Testis (tissue), 2 donors: ENCODE measurements around the gene C15orf61.

ENCODE experiments used
- POLR2A ChIP-seq: fragments of 450-650 bp; IDR thresholded peaks from one replicate; pipeline ENCODE4 v1.6.1; 2017; ENCODE audit warnings: antibody characterized with exemption, mild to moderate bottlenecking, moderate library complexity
- TF ChIP-seq, protein P1 (sequence below), 3 experiments: fragments of 450-650 bp in 2 of 3; fragments of 200-600 bp in 1 of 3; sonication (generic) in 1 of 3; IDR thresholded peaks; one replicate each; pipeline ENCODE4 v1.5.1; 2016 to 2019; ENCODE audit warnings: antibody characterized with exemption in 3 of 3, mild to moderate bottlenecking in 2 of 3, moderate library complexity in 1 of 3

- TF ChIP-seq POLR2A = no peak
- TF ChIP-seq, protein P1, sequence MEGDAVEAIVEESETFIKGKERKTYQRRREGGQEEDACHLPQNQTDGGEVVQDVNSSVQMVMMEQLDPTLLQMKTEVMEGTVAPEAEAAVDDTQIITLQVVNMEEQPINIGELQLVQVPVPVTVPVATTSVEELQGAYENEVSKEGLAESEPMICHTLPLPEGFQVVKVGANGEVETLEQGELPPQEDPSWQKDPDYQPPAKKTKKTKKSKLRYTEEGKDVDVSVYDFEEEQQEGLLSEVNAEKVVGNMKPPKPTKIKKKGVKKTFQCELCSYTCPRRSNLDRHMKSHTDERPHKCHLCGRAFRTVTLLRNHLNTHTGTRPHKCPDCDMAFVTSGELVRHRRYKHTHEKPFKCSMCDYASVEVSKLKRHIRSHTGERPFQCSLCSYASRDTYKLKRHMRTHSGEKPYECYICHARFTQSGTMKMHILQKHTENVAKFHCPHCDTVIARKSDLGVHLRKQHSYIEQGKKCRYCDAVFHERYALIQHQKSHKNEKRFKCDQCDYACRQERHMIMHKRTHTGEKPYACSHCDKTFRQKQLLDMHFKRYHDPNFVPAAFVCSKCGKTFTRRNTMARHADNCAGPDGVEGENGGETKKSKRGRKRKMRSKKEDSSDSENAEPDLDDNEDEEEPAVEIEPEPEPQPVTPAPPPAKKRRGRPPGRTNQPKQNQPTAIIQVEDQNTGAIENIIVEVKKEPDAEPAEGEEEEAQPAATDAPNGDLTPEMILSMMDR (IDR thresholded peaks at IDR 0.05) = no peak
Measured at GRCh38 chr15:67512933-67513714, 7.8 kb upstream of the C15orf61 start.
